H1 (cell line): ENCODE data around the gene SCP2. TPM values are rescaled to one million over a fixed set of nuclear protein-coding genes. Genes with fewer than 3 reads are reported as not detected.
A peak's percentile ranks its signal among the peaks of the same experiment; 100 is the strongest.

Experiments
- BACH1 ChIP-seq: IDR thresholded peaks from 2 replicates; pipeline ENCODE4 v1.6.1; 2012; ENCODE audit warnings: low read length, improper control_type of control experiment
- CEBPB ChIP-seq: IDR thresholded peaks from 2 replicates; pipeline ENCODE4 v1.6.1; 2012; ENCODE audit warnings: low read depth, low read length
- CHD2 ChIP-seq: IDR thresholded peaks from 2 replicates; pipeline ENCODE4 v1.6.1; 2012; ENCODE audit warnings: low read length, improper control_type of control experiment
- HDAC6 ChIP-seq: IDR thresholded peaks from one replicate; pipeline ENCODE4 v1.7.1; 2012; ENCODE audit warnings: low read depth, mild to moderate bottlenecking, inconsistent platforms, low read length, moderate library complexity
- polyA plus RNA-seq, 7 experiments: library from polyadenylated mRNA; depleted of rRNA in 3 of 7; stranded (reverse) in 5 of 7; unstranded in 2 of 7; fragments of >200 nt in 5 of 7; fragments of 200-250 nt in 2 of 7; gene quantifications; 1 replicate in 5 of 7; 2 replicates in 1 of 7; 4 replicates in 1 of 7; pipeline versions ENCODE4 v1.2.1 to v1.2.3, GENCODE V29; 2011 to 2013; ENCODE audit warnings: missing spikeins in 2 of 7, mixed read lengths in 2 of 7
- total RNA-seq: library from RNA; stranded (reverse); fragmentation: NEBNext Ultra II Directional; extraction: Animal tissue kit (Norgen Biotek cat#: 25700); gene quantifications from 2 replicates; pipeline ENCODE4 v1.2.1, GENCODE V29; 2021
- TF ChIP-seq, protein P1 (sequence below): IDR thresholded peaks from 2 replicates; pipeline ENCODE4 v1.6.1; 2012; ENCODE audit warnings: inconsistent platforms

The SCP2 gene
- total and polyA plus RNA-seq, 2 of the 8 experiments (the other 6 are each of a cell fraction or from before 2014, with no cell fraction given) = 20.9 to 54.3 TPM

DNA sequence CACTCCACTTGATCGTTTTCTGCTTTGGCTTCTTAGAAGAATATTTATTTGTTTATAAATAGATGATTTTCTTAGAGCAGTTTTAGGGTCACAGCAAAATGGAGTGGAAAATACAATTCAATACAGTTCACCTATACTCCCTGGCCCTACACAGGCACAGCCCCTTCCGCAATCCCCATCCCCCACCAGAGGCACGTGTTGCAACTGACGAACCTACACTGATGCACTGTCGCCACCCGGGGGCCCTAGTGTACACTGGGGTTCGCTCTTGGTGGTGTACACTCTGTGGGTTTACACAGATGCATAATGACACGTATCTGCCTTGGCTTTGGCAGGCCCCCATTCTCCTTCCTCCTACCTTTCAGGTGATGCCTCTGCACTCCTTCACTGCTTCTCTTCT lies 13.5 kb upstream of the SCP2 start (continued):
- TF ChIP-seq, protein P1, sequence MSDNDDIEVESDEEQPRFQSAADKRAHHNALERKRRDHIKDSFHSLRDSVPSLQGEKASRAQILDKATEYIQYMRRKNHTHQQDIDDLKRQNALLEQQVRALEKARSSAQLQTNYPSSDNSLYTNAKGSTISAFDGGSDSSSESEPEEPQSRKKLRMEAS = peak; percentile 92
- TF ChIP-seq HDAC6 = no peak
- peak; percentile 73 for TF ChIP-seq CEBPB
- TF ChIP-seq CHD2 = peak; percentile 21; the same call in 1 of the 2 replicates
- no peak for TF ChIP-seq BACH1
